Measurements from ENCODE around the gene AFF3.
"Not testable (repeated sequence)": the region's sequence is repeated elsewhere in the genome, so short reads cannot be mapped to it uniquely, and the experiment has no call there.

AFF3 gene

DNA sequence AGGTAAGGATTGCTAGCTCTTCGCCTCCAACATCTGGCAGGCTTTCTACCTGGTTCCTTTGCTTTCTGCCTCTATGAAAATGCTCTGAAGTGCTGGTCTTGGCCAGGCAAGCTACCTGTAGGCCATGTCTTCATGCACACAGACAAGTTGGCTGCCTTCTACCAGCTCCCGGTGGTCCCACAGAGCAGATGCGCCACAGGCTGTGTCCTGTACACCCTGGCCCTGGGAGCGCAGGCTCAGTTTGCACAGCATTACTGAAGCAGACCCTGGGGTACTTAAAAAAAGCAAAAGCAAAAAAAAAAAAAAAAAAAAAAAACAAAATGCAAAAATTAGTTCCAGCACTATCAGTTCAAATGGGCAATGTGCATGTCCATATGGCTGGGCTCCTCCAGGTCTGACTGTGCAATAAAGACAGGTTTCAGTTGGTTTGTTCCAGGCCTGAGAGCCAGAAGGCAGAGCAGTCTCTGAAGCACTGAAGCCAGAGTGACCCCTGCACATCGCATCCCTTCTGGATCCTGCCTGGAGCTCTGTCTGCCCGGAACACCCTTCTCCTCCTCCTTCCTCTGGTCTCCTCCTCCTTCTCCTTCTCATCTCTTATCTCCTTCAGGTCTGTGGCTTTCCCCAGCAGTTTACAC lies 364.6 kb downstream of the AFF3 start:
- H3K36me3 ChIP-seq (ENCODE audit: insufficient read depth, low read length), result no peaks in the 10 kb centered on the region
- H3K27me3 ChIP-seq (ENCODE audit: insufficient read depth, low read length), result peaks cover 17% of the 10 kb centered on the region
- no peak overlapping the region for H3K4me3 ChIP-seq (ENCODE audit: low read depth, low read length)
- H3K4me1 ChIP-seq (ENCODE audit: control insufficient read depth, insufficient read depth, low read length, unreplicated experiment), result no peaks in the 10 kb centered on the region
- H3K79me2 ChIP-seq (ENCODE audit: control insufficient read depth, insufficient read depth, low read length, unreplicated experiment), result no peaks in the 10 kb centered on the region
- H3K27ac ChIP-seq (ENCODE audit: low read depth, low read length), result no peak overlapping the region
- H2AFZ ChIP-seq (ENCODE audit: low read length, unreplicated experiment), result no peak overlapping the region

DNA sequence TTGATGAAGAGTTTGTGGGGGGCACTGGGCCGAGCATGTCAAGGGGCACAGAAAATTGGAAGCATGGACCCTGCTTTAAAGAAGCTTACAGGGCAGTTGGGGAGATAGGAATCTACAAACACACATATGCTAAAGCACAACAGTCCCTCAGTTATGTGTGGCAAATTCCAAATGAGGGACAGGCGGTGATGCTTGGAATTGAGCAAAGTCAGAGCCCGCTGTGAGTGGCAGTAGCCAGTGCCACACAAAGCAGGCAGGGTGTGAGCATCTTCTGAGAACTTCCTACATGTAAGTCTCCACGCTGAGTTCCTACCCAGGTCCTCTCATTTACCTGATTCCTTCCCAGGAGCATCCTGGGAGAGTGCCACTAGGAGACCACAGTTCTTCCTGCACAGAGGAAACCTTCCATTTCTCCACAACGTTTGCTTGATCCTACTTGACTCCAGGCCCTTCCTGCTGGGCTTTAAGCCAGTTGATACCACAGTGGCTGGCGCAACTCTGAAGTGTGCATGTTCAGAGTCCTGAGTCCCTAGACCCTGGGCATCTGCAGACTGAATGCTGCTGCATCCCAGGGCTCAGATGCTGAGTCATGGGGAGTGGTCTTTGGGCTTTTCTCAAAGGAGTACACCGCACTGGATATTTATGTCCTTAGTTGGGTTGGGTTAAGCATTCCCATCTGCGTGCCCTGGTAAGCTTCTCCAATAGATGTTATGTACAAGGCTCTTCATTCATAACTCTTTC lies 365.3 kb downstream of the AFF3 start:
- peaks cover 17% of the 10 kb centered on the region for H3K27me3 ChIP-seq (ENCODE audit: insufficient read depth, low read length)
- H3K36me3 ChIP-seq (ENCODE audit: insufficient read depth, low read length), result no peaks in the 10 kb centered on the region
- H2AFZ ChIP-seq (ENCODE audit: low read length, unreplicated experiment), result no peak overlapping the region
- H3K4me1 ChIP-seq (ENCODE audit: control insufficient read depth, insufficient read depth, low read length, unreplicated experiment), result no peaks in the 10 kb centered on the region
- no peak overlapping the region for H3K27ac ChIP-seq (ENCODE audit: low read depth, low read length)
- no peak overlapping the region for H3K4me3 ChIP-seq (ENCODE audit: low read depth, low read length)
- no peaks in the 10 kb centered on the region for H3K79me2 ChIP-seq (ENCODE audit: control insufficient read depth, insufficient read depth, low read length, unreplicated experiment)

DNA sequence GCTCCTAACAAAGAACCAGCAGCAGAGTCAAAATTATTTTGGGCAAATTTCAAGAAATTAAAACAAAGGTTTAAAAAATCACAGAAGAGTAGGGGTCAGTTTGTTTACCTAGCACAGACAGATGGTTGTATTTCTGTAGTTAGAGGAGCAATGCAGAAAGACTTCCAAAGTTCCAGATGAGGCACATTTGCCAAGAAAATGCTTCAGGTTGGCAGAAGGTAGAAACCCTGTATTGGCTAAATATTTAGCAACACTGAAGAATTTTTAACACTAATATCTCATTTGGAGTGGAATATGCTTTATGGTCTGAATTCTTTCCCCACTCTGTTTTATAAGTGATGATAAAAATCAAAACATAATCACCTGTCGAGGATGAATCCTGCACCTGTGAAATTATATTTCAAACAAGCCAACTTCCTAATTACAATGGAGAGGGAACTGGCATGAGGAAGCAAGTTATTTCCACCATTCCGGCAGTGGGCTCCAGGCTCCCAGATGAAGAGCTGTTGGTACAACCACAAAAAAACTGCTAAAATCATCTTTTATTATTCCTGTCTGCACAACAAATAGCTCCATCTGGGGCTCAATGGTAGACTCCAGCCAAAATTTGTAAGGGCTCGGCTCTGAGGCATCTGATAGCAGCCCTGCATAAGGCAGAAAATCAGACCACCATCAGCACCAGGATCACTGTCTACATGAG lies 366.0 kb downstream of the AFF3 start:
- Histone ChIP-seq H3K79me2 (ENCODE audit: control insufficient read depth, insufficient read depth, low read length, unreplicated experiment) (no peaks in the 10 kb centered on the region), H3K27ac (ENCODE audit: low read depth, low read length) (no peak overlapping the region), H3K36me3 (ENCODE audit: insufficient read depth, low read length) (no peaks in the 10 kb centered on the region), H3K4me3 (ENCODE audit: low read depth, low read length) (no peak overlapping the region), H2AFZ (ENCODE audit: low read length, unreplicated experiment) (no peak overlapping the region), H3K4me1 (ENCODE audit: control insufficient read depth, insufficient read depth, low read length, unreplicated experiment) (no peaks in the 10 kb centered on the region), H3K27me3 (ENCODE audit: insufficient read depth, low read length) (peaks cover 17% of the 10 kb centered on the region)

DNA sequence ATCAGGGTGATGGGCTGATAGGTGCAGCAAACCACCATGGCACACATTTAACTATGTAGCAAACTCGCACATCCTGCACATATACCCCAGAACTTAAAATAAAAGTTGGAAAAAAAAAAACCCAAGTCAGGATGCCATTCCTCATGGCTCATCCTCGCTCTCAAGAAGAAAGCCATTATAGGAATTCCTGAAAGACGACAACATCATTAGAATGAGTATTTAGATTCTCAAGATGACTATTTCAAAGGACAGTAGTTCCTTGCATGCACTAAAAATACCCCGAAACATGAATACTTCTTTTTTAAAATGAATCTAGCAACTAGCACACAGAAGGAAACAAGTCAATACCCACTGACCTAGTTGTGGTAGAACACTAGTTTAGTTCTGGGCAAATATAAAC lies 366.8 kb downstream of the AFF3 start:
- H3K36me3 ChIP-seq (ENCODE audit: insufficient read depth, low read length), result no peaks in the 10 kb centered on the region
- no peaks in the 10 kb centered on the region for H3K4me1 ChIP-seq (ENCODE audit: control insufficient read depth, insufficient read depth, low read length, unreplicated experiment)
- H3K4me3 ChIP-seq (ENCODE audit: low read depth, low read length), result no peak overlapping the region
- H2AFZ ChIP-seq (ENCODE audit: low read length, unreplicated experiment), result no peak overlapping the region
- peaks cover 17% of the 10 kb centered on the region for H3K27me3 ChIP-seq (ENCODE audit: insufficient read depth, low read length)
- H3K27ac ChIP-seq (ENCODE audit: low read depth, low read length), result no peak overlapping the region
- no peaks in the 10 kb centered on the region for H3K79me2 ChIP-seq (ENCODE audit: control insufficient read depth, insufficient read depth, low read length, unreplicated experiment)

DNA sequence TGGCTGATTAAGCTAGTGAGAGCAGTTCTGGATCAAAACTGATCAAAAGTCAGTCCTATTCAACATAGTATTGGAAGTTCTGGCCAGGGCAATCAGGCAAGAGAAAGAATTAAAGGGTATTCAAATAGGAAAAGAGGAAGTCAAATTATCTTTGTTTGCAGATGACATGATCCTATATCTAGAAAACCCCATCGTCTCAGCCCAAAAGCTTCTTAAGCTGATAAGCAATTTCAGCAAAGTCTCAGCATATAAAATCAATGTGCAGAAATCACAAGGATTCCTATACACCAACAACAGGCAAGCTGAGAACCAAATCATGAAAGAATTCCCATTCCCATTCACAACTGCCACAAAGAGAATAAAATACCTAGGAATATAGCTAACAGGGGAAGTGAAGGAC lies 368.7 kb downstream of the AFF3 start:
- H3K27ac ChIP-seq (ENCODE audit: low read depth, low read length); H2AFZ ChIP-seq (ENCODE audit: low read length, unreplicated experiment); H3K79me2 ChIP-seq (ENCODE audit: control insufficient read depth, insufficient read depth, low read length, unreplicated experiment); H3K27me3 ChIP-seq (ENCODE audit: insufficient read depth, low read length); H3K36me3 ChIP-seq (ENCODE audit: insufficient read depth, low read length); H3K4me3 ChIP-seq (ENCODE audit: low read depth, low read length); H3K4me1 ChIP-seq (ENCODE audit: control insufficient read depth, insufficient read depth, low read length, unreplicated experiment): not testable (repeated sequence)

DNA sequence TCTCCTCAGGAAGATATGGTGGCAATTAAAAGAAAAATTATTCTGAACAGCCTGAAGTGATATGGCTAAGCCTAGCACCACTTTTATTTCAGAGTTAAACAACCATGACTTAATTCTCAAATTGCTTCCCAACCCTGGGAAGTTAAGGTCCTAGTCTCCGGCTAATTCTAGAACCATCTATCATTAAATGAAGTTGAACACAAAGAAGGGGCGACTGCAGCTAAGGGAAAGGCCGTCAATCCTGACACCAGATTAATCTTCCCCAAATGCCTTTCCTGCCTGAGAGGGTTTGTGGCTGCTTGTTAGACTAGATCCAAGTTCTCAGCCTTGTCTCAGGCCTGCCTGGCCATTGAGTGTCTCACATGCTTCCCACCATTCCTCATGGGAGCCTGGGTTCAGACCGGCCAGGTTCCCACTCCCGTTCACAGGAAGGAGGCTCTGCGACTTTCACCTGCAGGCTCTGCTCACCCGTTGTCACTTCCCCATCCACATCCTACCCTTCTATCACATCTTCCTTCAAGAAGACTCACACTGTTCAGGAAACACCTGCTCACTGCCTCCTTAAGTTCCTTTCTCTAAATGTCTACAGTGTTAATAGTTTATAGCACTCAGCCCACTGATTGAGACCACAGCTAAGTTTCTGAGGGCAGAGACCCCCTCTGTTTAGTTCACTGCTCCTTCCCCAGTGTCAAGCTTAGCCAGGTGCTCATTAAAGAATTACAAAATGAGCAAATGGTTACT lies 369.6 kb downstream of the AFF3 start:
- Histone ChIP-seq H3K4me1 (ENCODE audit: control insufficient read depth, insufficient read depth, low read length, unreplicated experiment) (no peaks in the 10 kb centered on the region), H2AFZ (ENCODE audit: low read length, unreplicated experiment) (no peak overlapping the region)

DNA sequence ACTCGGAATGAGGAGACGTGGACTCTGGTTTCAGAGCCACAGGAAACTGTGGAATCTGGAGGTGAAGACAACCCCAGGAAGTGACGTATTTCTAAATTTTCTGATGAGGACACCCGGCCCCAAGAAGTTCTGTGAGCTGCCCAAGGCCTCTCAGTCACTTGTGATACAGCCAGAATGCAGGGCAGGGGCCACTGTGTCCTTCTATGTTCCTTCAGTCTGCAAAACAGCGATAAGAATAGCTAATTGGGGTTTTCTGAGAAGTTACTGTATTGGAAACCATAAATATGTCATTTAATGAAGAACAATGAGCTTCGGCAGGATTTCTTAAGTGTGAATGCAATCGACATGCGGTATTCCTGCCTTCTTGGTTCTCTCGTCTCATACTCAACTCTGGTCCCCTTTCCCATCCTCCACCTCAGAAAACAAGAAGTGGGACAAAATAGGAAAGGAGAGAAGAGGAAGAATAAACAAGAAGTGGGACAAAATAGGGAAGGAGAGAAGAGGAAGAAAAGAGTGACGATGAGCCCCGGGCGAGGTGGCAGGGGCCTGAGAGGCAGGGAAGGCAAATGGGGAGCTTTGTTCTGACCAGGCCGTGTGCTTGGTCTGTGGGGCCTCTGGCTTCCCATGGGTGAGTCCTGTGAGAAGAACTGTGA lies 370.6 kb downstream of the AFF3 start:
- Histone ChIP-seq H3K4me1 (ENCODE audit: control insufficient read depth, insufficient read depth, low read length, unreplicated experiment) (no peaks in the 10 kb centered on the region), H3K4me3 (ENCODE audit: low read depth, low read length) (no peak overlapping the region), H3K27ac (ENCODE audit: low read depth, low read length) (no peak overlapping the region), H3K36me3 (ENCODE audit: insufficient read depth, low read length) (no peaks in the 10 kb centered on the region), H3K79me2 (ENCODE audit: control insufficient read depth, insufficient read depth, low read length, unreplicated experiment) (no peaks in the 10 kb centered on the region), H3K27me3 (ENCODE audit: insufficient read depth, low read length) (peaks cover 11% of the 10 kb centered on the region), H2AFZ (ENCODE audit: low read length, unreplicated experiment) (no peak overlapping the region)

More for the DNA sequence above, 369.6 kb downstream of the AFF3 start:
- Histone ChIP-seq H3K36me3 (ENCODE audit: insufficient read depth, low read length) (no peaks in the 10 kb centered on the region), H3K79me2 (ENCODE audit: control insufficient read depth, insufficient read depth, low read length, unreplicated experiment) (no peaks in the 10 kb centered on the region), H3K27ac (ENCODE audit: low read depth, low read length) (no peak overlapping the region), H3K27me3 (ENCODE audit: insufficient read depth, low read length) (peaks cover 5% of the 10 kb centered on the region; the same call in 1 of the 2 replicates), H3K4me3 (ENCODE audit: low read depth, low read length) (no peak overlapping the region)

DNA sequence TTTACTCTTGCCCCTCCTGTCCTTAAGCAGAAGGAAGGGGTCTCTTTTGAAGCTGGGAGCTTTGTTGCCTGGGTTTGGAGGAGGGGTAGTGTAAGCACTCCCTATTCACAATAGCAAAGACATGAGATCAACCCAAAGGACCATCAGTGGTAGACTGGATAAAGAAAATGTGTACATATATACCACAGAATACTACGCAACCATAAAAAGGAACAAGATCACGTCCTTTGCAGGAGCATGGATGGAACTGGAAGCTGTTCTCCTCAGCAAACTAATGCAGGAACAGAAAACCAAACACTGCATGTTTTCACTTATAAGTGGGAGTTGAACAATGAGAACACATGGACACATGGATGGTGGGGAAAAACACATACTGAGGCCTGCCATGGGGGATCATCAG lies 371.5 kb downstream of the AFF3 start:
- no peaks in the 10 kb centered on the region for H3K79me2 ChIP-seq (ENCODE audit: control insufficient read depth, insufficient read depth, low read length, unreplicated experiment)
- H3K27ac ChIP-seq (ENCODE audit: low read depth, low read length), result no peak overlapping the region
- H3K4me3 ChIP-seq (ENCODE audit: low read depth, low read length), result no peak overlapping the region
- no peak overlapping the region for H2AFZ ChIP-seq (ENCODE audit: low read length, unreplicated experiment)
- H3K36me3 ChIP-seq (ENCODE audit: insufficient read depth, low read length), result no peaks in the 10 kb centered on the region
- H3K4me1 ChIP-seq (ENCODE audit: control insufficient read depth, insufficient read depth, low read length, unreplicated experiment), result no peaks in the 10 kb centered on the region
- H3K27me3 ChIP-seq (ENCODE audit: insufficient read depth, low read length), result peaks cover 15% of the 10 kb centered on the region

DNA sequence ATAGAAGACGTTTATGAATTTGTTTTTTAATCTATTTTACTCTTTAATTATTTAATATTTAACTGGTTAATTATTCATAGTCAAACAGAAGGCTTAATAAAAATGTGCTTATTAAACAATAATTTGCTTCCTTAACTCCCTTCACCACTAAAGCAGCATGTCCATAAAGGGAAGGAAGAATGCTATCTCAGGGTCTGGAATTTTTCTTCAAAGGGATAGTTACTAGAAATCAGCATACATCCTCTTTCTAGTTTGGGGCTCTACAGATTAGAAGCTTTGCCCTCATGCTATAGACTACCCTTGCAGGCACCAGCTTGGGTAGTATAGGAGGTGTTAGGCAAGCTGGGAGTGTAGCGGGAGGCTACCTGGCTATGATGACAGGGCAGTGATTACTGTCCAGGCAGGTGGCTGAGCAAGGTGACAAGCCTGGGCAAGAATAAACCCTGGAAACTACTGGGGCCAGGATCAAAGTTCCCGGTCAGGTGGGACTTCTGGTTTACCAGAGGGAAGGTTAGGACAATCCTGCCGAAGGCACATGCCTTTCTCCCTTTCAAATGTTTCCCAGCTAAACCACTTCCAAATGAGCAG lies 376.6 kb downstream of the AFF3 start:
- Histone ChIP-seq H3K4me1 (ENCODE audit: control insufficient read depth, insufficient read depth, low read length, unreplicated experiment) (no peaks in the 10 kb centered on the region), H3K36me3 (ENCODE audit: insufficient read depth, low read length) (no peaks in the 10 kb centered on the region), H2AFZ (ENCODE audit: low read length, unreplicated experiment) (no peak overlapping the region), H3K27me3 (ENCODE audit: insufficient read depth, low read length) (peaks cover 17% of the 10 kb centered on the region), H3K4me3 (ENCODE audit: low read depth, low read length) (no peak overlapping the region), H3K27ac (ENCODE audit: low read depth, low read length) (no peak overlapping the region), H3K79me2 (ENCODE audit: control insufficient read depth, insufficient read depth, low read length, unreplicated experiment) (no peaks in the 10 kb centered on the region)

DNA sequence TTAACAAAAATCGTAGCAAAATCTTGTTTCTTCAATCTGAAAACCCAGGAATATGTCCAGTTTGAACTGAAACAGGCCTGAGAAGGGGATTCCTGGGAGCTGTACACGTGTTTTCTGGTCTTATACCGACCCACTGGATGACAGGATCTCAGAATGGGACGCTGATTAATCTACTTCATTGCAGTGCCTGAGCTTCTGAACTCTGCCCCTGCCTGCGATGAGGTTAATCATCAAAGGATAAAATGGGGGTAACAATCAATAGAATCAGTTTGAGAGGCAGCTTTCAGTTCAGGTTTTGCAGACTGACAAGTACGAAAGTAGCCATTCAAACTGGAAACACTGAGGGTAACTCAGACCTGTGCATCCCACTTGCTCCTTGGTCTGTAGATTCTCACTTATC lies 378.6 kb downstream of the AFF3 start:
- Histone ChIP-seq H3K27me3 (ENCODE audit: insufficient read depth, low read length) (peaks cover 17% of the 10 kb centered on the region), H3K27ac (ENCODE audit: low read depth, low read length) (no peak overlapping the region), H3K79me2 (ENCODE audit: control insufficient read depth, insufficient read depth, low read length, unreplicated experiment) (no peaks in the 10 kb centered on the region), H3K4me3 (ENCODE audit: low read depth, low read length) (no peak overlapping the region), H3K4me1 (ENCODE audit: control insufficient read depth, insufficient read depth, low read length, unreplicated experiment) (no peaks in the 10 kb centered on the region), H2AFZ (ENCODE audit: low read length, unreplicated experiment) (no peak overlapping the region), H3K36me3 (ENCODE audit: insufficient read depth, low read length) (no peaks in the 10 kb centered on the region)

Measured in ACC112 (cell line).